ENCODE measurements around the gene ROCK2.

The ROCK2 gene

DNA sequence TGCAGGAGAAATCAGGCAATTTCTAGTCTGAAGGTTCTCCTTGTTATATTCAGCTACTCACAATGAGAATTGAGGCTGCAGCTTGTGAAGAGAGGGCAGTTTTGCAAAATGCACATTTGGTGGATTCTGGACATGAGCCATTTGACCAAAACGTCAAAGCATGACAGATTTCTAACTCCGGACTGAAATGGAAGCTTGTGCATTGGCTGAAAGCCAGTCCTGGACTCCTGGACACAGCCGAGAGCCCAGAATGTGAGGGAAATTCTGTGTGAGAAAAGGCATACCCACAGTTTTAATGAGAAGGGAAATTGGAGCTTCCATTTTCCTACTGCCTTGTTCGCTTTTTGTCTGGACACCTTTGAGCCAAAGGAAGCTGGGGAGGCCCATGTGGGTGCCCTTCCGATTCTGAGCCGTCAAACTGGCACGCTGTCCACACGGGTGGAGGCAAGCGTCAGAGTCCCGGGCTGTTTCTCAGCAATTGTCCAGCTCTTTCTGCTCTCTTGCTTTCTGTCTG is 23.7 kb upstream of the ROCK2 start:
- no peak for DNase-seq (ENCODE audit: low read depth, low spot score)
- no peak overlapping the region for H3K27ac ChIP-seq

- no peak for DNase-seq (ENCODE audit: low read depth, low spot score)
These were observed 22.8 kb upstream of the ROCK2 start for GRCh38 chr2:11367170-11367730.

DNA sequence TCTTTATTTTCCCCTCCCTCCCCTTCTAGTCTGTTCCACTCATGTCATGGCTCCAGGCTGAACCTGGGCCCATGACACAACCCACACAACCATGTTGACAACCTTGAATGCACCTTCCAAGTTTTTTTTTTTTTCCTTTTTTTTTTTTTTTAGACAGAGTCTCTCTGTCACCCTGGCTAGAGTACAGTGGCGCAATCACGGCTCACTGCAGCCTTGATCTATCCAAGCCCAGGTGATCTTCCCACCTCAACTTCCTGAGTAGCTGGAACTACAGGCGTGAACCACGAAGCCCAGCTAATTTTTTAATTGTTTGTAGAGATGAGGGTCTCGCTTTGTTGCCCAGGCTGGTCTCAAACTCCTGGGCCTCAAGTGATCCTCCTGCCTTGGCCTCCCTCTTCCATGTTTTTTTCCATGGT is 21.9 kb upstream of the ROCK2 start:
- DNase-seq (ENCODE audit: low read depth, low spot score), result no peak
- H3K27ac ChIP-seq, result no peak overlapping the region

More at GRCh38 chr2:11367170-11367730, 22.8 kb upstream of the ROCK2 start:
- H3K27ac ChIP-seq, result no peak overlapping the region

DNA sequence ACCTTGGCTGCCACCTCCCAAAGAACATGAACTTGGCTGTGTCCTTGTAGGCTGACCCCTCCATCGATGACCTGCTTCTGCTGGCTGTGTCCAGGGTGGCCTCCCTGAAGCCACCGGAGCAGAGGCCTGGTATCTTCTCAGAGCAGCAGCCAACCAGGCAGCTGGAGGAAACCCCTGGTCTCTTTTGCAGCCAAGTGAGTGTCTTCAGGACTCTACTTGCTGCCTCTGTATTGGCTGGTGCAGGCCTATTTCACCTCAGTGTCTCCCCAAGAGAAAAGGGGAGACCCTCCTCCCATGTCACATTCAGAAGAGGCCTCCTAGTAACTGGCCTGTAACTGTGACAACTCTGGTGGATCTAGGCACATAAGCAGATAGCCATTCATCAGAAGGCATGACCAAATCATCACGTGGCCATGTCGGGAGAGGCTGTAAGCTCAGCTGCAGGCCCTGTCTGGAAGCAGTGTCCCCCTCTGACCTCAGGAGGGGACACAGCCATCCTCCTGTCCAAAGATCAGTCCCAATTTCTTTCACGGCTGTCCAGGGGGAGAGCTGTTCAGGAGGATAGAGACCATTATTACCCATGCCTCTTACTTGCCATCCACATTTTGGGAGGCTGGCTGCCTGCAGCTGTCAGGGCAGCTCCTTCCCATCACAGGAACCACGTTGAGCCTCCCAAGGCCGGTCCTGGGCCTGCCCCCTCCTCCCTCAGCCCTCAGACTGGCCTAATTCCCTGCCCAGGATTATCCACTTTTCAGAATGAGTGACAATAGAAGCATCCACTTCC is 20.9 kb upstream of the ROCK2 start:
- H3K27ac ChIP-seq, result no peak overlapping the region
- DNase-seq (ENCODE audit: low read depth, low spot score), result no peak

DNA sequence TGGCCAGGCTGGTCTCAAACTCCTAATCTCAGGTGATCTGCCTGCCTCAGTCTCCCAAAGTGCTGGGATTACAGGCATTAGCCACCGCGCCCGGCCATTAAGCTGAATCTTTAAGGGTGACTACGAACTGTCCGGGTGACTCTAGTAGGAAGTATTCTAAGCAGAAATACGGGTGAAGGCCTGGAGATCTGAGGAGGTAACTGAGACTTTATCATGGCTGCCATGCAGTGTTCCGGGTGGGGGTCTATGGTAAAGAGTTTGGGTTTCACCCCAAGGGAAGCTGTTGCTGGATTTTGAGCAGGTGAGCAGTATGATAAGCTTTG is 20.1 kb upstream of the ROCK2 start:
- no peak overlapping the region for H3K27ac ChIP-seq
- no peak for DNase-seq (ENCODE audit: low read depth, low spot score)

DNA sequence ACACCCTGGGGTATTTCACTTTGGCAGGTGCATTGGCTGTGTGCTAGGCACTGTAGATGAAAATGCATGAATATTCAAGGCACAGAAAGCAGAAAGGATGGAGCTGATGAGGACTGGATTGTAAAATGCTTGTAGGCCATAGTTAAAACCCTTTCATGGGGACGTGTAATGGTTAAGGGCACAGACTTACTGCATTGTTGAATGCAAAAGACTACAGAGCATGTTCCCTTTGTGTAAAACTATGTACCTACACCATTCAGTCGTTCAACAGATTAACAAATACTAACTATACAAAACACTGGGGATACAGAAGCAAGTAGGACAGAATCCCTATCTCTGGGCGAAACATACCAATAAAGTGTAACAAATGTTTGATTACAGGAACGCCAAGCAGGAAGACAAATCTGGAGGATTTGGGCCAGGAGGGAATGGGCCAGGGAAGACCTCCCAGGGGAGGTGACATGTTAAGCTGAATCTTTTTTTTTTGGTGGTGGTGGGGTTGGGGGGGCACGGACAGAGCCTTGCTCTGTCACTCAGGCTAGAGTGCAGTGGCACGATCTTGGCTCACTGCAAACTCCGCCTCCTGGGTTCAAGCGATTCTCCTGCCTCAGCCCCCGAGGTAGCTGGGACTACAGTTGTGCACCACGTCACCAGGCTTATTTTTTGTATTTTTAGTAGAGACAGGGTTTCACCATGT is 19.6 kb upstream of the ROCK2 start:
- DNase-seq (ENCODE audit: low read depth, low spot score), result no peak
- no peak overlapping the region for H3K27ac ChIP-seq

- no peak overlapping the region for H3K27ac ChIP-seq
- no peak for DNase-seq (ENCODE audit: low read depth, low spot score)
These were observed 15.4 kb upstream of the ROCK2 start for GRCh38 chr2:11359865-11360264.

- DNase-seq (ENCODE audit: low read depth, low spot score), result no peak
These were observed 13.1 kb upstream of the ROCK2 start for GRCh38 chr2:11357428-11357972.

DNA sequence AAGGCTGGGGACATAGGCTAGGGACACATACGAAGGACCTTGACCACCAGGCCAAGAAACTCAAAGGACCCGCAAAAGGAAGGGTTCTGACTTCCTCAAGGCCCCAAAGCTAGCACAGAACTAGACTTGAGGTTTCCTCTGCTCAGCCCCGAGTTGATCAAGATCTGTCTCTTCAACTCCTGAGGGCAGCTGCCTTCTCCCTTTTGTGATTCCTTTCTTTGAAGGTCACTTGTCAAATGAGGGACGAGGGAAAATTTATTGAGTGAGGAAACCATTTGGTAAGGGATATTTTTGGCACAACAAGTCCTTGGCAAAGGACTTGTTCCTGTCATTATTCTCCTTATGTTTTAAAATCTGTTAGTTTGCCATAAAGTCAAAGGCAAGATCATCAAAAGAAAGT is 12.3 kb upstream of the ROCK2 start:
- H3K27ac ChIP-seq, result no peak overlapping the region
- no peak for DNase-seq (ENCODE audit: low read depth, low spot score)

More at GRCh38 chr2:11357428-11357972, 13.1 kb upstream of the ROCK2 start:
- no peak overlapping the region for H3K27ac ChIP-seq

DNA sequence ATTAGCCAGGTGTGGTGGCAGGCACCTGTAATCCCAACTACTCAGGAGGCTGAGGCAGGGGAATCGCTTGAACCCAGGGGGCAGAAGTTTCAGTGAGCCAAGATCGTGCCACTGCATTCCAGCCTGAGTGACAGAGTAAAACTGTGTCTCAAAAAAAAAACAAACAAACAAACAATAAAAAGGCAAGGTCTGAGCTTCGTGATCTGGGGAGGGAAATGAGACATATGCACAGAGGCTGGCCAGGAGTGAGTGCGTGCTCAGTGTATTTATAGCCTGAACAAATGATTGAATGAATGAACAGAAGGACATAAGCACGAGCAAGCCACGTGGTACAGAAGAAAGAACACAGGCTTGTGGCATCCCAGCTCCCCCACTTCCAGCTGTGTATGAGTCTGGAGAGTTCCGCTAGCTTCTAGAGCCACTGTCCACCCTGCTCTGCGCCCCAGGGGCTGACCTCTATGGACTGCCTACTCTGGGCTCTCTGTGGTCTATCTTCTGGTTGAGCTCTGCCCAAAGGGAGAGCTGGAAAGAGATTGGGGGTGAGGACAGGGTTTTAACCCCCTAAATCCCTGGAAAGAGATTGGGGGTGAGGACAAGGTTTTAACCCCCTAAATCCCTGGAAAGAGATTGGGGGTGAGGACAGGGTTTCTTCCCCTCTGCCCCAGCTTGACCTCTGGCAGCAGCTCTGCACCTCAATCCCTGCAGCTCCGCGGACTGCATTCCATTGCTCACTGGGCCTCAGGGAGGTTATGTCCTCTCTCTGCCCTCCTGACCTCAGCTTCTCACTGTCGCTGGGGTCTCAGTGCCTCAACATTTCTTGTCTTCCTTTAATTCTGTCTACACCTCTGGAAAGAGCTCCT is 11.0 kb upstream of the ROCK2 start:
- H3K27ac ChIP-seq, result no peak overlapping the region
- DNase-seq (ENCODE audit: low read depth, low spot score), result no peak

DNA sequence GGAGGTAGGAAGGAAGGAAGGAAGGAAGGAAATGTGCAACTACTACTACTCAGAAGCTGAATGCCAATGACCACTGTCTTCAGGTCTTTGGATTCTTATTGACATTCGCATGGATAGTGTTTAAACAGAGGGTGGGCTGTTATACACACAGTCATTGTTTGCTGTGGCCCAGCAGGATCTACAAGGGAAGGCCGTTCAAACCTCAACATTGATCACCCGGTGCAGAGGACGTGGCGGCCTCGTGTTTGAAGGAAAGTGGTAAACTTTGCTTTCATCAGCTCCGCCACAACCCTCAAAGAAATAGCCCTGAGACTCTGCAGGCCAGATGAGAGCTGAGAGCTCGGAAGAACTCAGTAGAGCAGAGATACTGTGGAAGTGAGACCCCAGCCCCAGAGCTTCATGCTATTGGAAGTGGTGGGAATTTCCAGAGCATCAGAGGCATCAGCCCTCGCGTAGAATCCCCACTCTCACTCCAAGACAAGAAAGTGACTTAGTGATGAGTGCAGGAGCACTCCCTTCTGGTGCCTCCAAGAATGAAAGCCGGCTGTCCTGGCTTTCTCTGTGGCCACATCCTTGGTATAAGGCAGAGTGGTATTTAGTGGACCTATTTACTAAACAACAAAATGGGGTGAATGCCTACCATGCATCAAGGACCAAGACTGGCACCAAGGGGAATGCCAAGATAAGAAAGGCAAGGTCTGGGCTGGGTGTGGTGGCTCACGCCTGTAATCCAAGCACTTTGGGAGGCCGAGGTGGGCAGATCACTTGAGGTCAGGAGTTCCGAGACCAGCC is 10.1 kb upstream of the ROCK2 start:
- no peak overlapping the region for H3K27ac ChIP-seq
- no peak for DNase-seq (ENCODE audit: low read depth, low spot score)

GRCh38 chr2:11352781-11353537 is 8.5 kb upstream of the ROCK2 start:
- DNase-seq (ENCODE audit: low read depth, low spot score), result no peak
- H3K27ac ChIP-seq, result no peak overlapping the region

GRCh38 chr2:11348209-11348749 is 3.8 kb upstream of the ROCK2 start:
- no peak for DNase-seq (ENCODE audit: low read depth, low spot score)
- no peak overlapping the region for H3K27ac ChIP-seq

DNA sequence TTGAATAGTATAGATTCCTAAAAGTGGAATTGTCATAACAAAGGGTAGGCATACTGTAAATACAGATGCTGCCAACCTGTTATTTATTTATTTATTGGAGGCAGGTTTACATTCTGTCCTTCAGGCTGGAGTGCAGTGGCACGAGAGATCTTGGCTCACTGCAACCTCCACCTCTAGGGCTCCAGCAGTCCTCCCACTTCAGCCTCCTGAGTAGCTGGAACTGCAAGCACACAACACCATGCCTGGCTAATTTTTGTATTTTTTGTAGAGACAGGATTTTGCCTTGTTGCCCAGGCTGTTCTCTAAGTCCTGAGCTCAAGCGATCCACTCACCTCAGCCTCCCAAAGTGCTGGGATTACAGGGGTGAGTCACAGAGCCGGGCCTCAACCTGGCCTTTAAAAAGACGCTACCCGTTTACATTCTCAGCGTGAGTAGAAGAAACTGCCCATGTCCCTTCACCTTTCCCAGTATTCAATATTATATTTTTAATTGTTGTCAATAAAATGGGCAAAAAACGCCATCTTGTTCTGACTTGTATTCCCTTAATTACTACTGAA is 3.0 kb upstream of the ROCK2 start:
- no peak overlapping the region for H3K27ac ChIP-seq
- DNase-seq (ENCODE audit: low read depth, low spot score), result no peak

- peak overlapping the region; percentile 91 for H3K27ac ChIP-seq
- no peak for DNase-seq (ENCODE audit: low read depth, low spot score)
These were observed 1.6 kb upstream of the ROCK2 start for GRCh38 chr2:11346023-11346482.

DNA sequence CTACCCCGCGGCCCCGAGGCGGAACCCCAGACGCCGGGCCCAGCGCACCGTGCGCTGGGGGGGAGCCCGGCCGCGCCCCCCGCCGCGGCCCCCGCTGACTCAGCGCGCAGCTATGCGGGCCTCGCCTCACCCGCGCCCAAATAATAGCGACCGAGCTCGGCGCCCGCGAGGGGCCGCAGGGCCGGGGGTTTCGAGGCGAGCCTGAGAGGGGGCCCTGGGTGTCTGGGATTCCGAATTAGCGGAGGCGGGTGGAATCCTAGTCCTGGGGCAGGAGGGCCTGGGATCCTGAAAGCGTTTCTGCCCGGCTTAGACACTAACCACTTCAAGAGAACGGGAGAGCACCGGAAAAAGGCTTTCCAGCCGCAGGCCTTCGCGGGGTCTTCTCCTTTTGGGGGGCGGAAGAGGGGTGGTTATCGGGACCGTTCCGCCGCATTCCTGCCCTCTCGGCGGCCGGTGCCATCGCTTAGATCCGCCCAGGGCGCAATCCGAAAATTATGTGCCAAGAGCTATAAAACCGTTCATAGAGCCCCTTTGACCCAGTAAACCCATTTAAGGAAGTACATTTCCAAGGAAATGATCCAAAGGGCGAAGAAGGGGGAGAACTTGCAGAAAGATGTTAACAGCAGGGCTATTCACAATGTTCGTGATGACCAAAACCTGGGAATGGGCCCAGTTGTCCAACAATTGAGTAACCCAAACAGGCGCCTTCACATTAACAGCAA is 681 bp upstream of the ROCK2 start:
- H3K27ac ChIP-seq, result peak overlapping the region; percentile 91
- DNase-seq (ENCODE audit: low read depth, low spot score), result no peak

DNA sequence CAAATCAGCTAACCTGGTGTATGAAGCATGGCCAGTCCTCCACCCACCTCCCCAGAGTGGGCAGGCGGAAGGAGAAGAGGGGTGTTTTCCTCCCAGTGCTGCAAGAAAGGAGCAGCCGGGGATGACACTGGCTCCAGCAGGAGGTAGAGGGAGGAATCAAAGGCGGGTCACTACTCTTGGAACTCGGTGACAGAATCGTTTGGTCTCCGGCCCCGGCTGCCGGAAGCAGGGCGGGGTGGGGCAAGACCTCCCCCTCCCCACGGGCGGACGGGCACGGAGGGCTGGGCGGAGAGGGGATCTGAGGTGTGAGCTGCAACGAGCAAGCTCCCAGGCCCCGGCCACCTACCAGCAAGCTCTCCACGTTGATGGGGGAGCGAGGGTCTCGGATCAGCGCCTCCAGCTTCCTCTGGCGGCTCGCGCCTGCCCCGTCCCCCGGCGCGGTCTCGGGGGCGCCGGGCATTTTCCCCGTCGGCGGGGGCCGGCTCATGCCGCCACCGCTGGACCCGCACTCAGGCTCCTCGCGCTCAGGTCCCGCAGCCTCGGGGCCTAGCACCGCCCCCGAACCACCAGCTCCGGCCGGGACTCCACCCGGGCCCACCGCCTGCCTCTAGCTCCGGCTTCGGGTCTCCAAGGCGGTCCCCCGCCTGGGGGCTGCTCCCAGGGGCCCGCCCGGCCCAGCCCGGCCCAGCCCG is 640 bp downstream of the ROCK2 start:
- H3K27ac ChIP-seq, result peak overlapping the region; percentile 91
- no peak for DNase-seq (ENCODE audit: low read depth, low spot score)

Measured in epithelial cell of prostate (primary cell).